Erythroblast (primary cell): ENCODE measurements around the gene RPL13.

Experiments
- DNase-seq, 2 experiments: peaks; one replicate each; lab custom pipeline; 2025; lab: John Stamatoyannopoulos, UW
- GATA1 ChIP-seq: IDR thresholded peaks from 2 replicates; pipeline ENCODE4 v1.6.1; 2011; ENCODE audit warnings: low read depth, mild to moderate bottlenecking, control low read depth, low read length, moderate library complexity
- POLR2A ChIP-seq: IDR thresholded peaks from 2 replicates; pipeline ENCODE4 v1.6.1; 2011; ENCODE audit warnings: mild to moderate bottlenecking, low read length

RPL13 gene

GRCh38 chr16:89536886-89537548 lies 23.5 kb upstream of the RPL13 start:
- DNase-seq: no peak
- TF ChIP-seq GATA1 (no peak), POLR2A (no peak)

- TF ChIP-seq POLR2A: no peak
- TF ChIP-seq GATA1: no peak
Observed at GRCh38 chr16:89537549-89537925, 22.9 kb upstream of the RPL13 start.

GRCh38 chr16:89538286-89538685 lies 22.2 kb upstream of the RPL13 start:
- TF ChIP-seq POLR2A: no peak
- no peak for TF ChIP-seq GATA1

More at GRCh38 chr16:89537549-89537925, 22.9 kb upstream of the RPL13 start:
- DNase-seq: no peak

GRCh38 chr16:89540557-89540956 lies 19.9 kb upstream of the RPL13 start:
- no peak for DNase-seq
- TF ChIP-seq GATA1: no peak
- no peak for TF ChIP-seq POLR2A

More at GRCh38 chr16:89538286-89538685, 22.2 kb upstream of the RPL13 start:
- no peak for DNase-seq

GRCh38 chr16:89541792-89542191 lies 18.7 kb upstream of the RPL13 start:
- no peak for DNase-seq

GRCh38 chr16:89544113-89544512 lies 16.4 kb upstream of the RPL13 start:
- TF ChIP-seq POLR2A: no peak
- no peak for TF ChIP-seq GATA1
- no peak for DNase-seq

More at GRCh38 chr16:89541792-89542191, 18.7 kb upstream of the RPL13 start:
- TF ChIP-seq GATA1: no peak

GRCh38 chr16:89544713-89545043 lies 15.8 kb upstream of the RPL13 start:
- DNase-seq: no peak
- no peak for TF ChIP-seq POLR2A
- no peak for TF ChIP-seq GATA1

- no peak for DNase-seq
- no peak for TF ChIP-seq POLR2A
- TF ChIP-seq GATA1: no peak
Observed at GRCh38 chr16:89545044-89545830, 15.2 kb upstream of the RPL13 start.

GRCh38 chr16:89545831-89546574 lies 14.5 kb upstream of the RPL13 start:
- no peak for TF ChIP-seq GATA1
- TF ChIP-seq POLR2A: no peak
- no peak for DNase-seq

- no peak for DNase-seq
- TF ChIP-seq POLR2A (no peak), GATA1 (no peak)
Observed at GRCh38 chr16:89546781-89547180, 13.7 kb upstream of the RPL13 start.

GRCh38 chr16:89547291-89547690 lies 13.2 kb upstream of the RPL13 start:
- DNase-seq: no peak
- TF ChIP-seq GATA1 (no peak), POLR2A (no peak)

- no peak for DNase-seq
- no peak for TF ChIP-seq GATA1
- no peak for TF ChIP-seq POLR2A
Observed at GRCh38 chr16:89547860-89548259, 12.6 kb upstream of the RPL13 start.

GRCh38 chr16:89548344-89549006 lies 12.0 kb upstream of the RPL13 start:
- DNase-seq: no peak
- no peak for TF ChIP-seq POLR2A
- no peak for TF ChIP-seq GATA1

- no peak for TF ChIP-seq POLR2A
- no peak for TF ChIP-seq GATA1
- no peak for DNase-seq
Observed at GRCh38 chr16:89549007-89549700, 11.3 kb upstream of the RPL13 start.
